ENCODE measurements around the gene ATG7. TPM values are rescaled to one million over a fixed set of nuclear protein-coding genes. Genes with fewer than 3 reads are reported as not detected.
"Not testable (repeated sequence)": the region's sequence is repeated elsewhere in the genome, so short reads cannot be mapped to it uniquely, and the experiment has no call there.

Gene ATG7
- total and polyA plus RNA-seq, 10 of the 15 experiments (the other 5 are each of a cell fraction or from before 2014, with no cell fraction given): 13.5 to 49.5 (median 26.4) TPM

DNA sequence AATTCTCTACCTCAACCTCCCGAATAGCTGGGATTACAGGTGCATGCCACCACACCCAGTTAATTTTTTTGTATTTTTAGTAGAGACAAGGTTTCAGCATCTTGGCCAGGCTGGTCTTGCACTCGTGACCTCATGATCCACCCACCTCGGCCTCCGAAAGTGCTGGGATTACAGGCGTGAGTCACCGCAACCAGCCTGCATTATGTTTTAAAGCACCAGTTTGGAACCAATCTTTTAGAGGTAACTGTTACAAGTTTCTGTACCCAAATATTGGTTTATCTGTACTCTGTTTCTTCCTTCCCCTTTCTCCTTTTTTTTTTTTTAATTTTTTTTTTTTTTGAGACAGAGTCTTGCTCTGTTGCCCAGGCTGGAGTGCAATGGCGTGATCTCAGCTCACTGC lies 169.1 kb downstream of the ATG7 start:
- H3K27ac ChIP-seq (ENCODE audit: control insufficient read depth, insufficient read depth); H3K9me3 ChIP-seq (replicated peaks; ENCODE audit: control insufficient read depth, insufficient read depth, low read length); in situ Hi-C loops (cut with MboI); FAIRE-seq; H2AFZ ChIP-seq (ENCODE audit: control insufficient read depth, low read depth, low read length); DNase-seq (ENCODE audit: low read depth, low spot score); H3K4me2 ChIP-seq (ENCODE audit: control insufficient read depth, insufficient read depth); intact Hi-C loops (cut with micrococcal nuclease; ENCODE audit: unreplicated experiment); POLR2A ChIA-PET; H3K27me3 ChIP-seq (replicated peaks in 1 of 2; ENCODE audit: control insufficient read depth in 2 of 2, insufficient read depth in 2 of 2, low read length in 1 of 2); H3K4me3 ChIP-seq; ATAC-seq; H3K4me1 ChIP-seq (ENCODE audit: control insufficient read depth, insufficient read depth, low read length); H3K36me3 ChIP-seq (ENCODE audit: control insufficient read depth in 2 of 2, insufficient read depth in 2 of 2, low read length in 1 of 2); H4K20me1 ChIP-seq (ENCODE audit: control insufficient read depth, insufficient read depth); BruUV-seq (replicated peaks); SMC1A ChIA-PET (ENCODE audit: uncharacterized antibody, unreplicated experiment); H3K79me2 ChIP-seq (ENCODE audit: control insufficient read depth, insufficient read depth, low read length); H3K9ac ChIP-seq (ENCODE audit: control insufficient read depth, insufficient read depth, low read length); RAD21 ChIA-PET (ENCODE audit: unreplicated experiment): not testable (repeated sequence)
- CTCF ChIA-PET: interaction anchor here (1.4 kb wide), 1 partner anchor 13 kb away, joined by 4 read pairs; no protein-coding TSS in a partner anchor
- WGBS (ENCODE audit: insufficient coverage, insufficient replicate concordance, low lambda C conversion rate, missing lambda C conversion rate): 95% methylated on average over 6 of the region's 7 CpGs

DNA sequence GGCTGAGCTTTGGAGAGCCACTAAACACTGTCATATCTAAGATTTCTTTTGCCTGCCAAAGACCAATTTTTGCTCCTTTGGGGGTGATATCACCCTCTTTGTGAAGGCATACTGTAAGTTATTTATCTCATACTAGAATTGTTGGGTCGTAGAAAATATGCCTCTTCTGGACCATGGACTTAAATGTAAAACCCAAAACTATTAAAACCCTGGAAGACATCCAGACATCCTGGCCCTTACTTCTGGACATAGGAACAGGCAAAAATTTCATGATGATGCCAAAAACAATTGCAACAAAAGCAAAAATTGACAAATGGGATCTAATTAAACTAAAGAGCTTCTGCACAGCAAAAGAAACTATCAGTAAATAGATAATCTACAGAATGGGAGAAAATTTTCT lies 172.2 kb downstream of the ATG7 start:
- intact Hi-C loops (cut with micrococcal nuclease; ENCODE audit: unreplicated experiment) (no loop called here), in situ Hi-C loops (cut with MboI) (no loop called here)
- Histone ChIP-seq H3K4me1 (ENCODE audit: control insufficient read depth, insufficient read depth, low read length) (no peaks in the 10 kb centered on the region), H3K27me3 (replicated peaks in 1 of 2; ENCODE audit: control insufficient read depth in 2 of 2, insufficient read depth in 2 of 2, low read length in 1 of 2) (no peaks in the 10 kb centered on the region), H2AFZ (ENCODE audit: control insufficient read depth, low read depth, low read length) (no peak overlapping the region), H3K9me3 (replicated peaks; ENCODE audit: control insufficient read depth, insufficient read depth, low read length) (no peaks in the 10 kb centered on the region), H3K36me3 (ENCODE audit: control insufficient read depth in 2 of 2, insufficient read depth in 2 of 2, low read length in 1 of 2) (no peaks in the 10 kb centered on the region), H3K4me3 (no peak overlapping the region), H4K20me1 (ENCODE audit: control insufficient read depth, insufficient read depth) (no peaks in the 10 kb centered on the region), H3K79me2 (ENCODE audit: control insufficient read depth, insufficient read depth, low read length) (no peaks in the 10 kb centered on the region), H3K9ac (ENCODE audit: control insufficient read depth, insufficient read depth, low read length) (no peak overlapping the region), H3K4me2 (ENCODE audit: control insufficient read depth, insufficient read depth) (no peak overlapping the region), H3K27ac (ENCODE audit: control insufficient read depth, insufficient read depth) (no peak overlapping the region)
- POLR2A ChIA-PET: no interaction called here
- CTCF ChIA-PET: interaction anchor here (0.6 kb wide), 1 partner anchor 239 kb away, joined by 5 read pairs; no protein-coding TSS in a partner anchor
- no peak for FAIRE-seq
- no peak for ATAC-seq
- RAD21 ChIA-PET (ENCODE audit: unreplicated experiment): no interaction called here
- WGBS (ENCODE audit: insufficient coverage, insufficient replicate concordance, low lambda C conversion rate, missing lambda C conversion rate): 94% methylated on average over 1 of the region's 1 CpG
- DNase-seq (ENCODE audit: low read depth, low spot score): no peak
- SMC1A ChIA-PET (ENCODE audit: uncharacterized antibody, unreplicated experiment): interaction anchor here (1.3 kb wide), 1 partner anchor 20 kb away, joined by 3 read pairs; no protein-coding TSS in a partner anchor
- BruUV-seq (replicated peaks): no TSS peak
- TF ChIP-seq NFIC (IDR thresholded peaks at IDR 0.05; ENCODE audit: low read depth, low read length) (no peak), EGR1 (IDR thresholded peaks at IDR 0.05; ENCODE audit: borderline replicate concordance in 1 of 2, low read depth in 2 of 2, low read length in 2 of 2) (no peak), IKZF2 (IDR thresholded peaks at IDR 0.05) (no peak), CREM (IDR thresholded peaks at IDR 0.05; ENCODE audit: low read depth) (no peak), MEF2B (IDR thresholded peaks at IDR 0.05; ENCODE audit: partially characterized antibody, poor library complexity, severe bottlenecking) (no peak), RFX5 (IDR thresholded peaks at IDR 0.05; ENCODE audit: low read depth, low read length) (no peak), KAT2A (conservative IDR thresholded peaks at IDR 0.05; ENCODE audit: control insufficient read depth, low read depth, low read length) (no peak)
- TF ChIP-seq, protein P1, sequence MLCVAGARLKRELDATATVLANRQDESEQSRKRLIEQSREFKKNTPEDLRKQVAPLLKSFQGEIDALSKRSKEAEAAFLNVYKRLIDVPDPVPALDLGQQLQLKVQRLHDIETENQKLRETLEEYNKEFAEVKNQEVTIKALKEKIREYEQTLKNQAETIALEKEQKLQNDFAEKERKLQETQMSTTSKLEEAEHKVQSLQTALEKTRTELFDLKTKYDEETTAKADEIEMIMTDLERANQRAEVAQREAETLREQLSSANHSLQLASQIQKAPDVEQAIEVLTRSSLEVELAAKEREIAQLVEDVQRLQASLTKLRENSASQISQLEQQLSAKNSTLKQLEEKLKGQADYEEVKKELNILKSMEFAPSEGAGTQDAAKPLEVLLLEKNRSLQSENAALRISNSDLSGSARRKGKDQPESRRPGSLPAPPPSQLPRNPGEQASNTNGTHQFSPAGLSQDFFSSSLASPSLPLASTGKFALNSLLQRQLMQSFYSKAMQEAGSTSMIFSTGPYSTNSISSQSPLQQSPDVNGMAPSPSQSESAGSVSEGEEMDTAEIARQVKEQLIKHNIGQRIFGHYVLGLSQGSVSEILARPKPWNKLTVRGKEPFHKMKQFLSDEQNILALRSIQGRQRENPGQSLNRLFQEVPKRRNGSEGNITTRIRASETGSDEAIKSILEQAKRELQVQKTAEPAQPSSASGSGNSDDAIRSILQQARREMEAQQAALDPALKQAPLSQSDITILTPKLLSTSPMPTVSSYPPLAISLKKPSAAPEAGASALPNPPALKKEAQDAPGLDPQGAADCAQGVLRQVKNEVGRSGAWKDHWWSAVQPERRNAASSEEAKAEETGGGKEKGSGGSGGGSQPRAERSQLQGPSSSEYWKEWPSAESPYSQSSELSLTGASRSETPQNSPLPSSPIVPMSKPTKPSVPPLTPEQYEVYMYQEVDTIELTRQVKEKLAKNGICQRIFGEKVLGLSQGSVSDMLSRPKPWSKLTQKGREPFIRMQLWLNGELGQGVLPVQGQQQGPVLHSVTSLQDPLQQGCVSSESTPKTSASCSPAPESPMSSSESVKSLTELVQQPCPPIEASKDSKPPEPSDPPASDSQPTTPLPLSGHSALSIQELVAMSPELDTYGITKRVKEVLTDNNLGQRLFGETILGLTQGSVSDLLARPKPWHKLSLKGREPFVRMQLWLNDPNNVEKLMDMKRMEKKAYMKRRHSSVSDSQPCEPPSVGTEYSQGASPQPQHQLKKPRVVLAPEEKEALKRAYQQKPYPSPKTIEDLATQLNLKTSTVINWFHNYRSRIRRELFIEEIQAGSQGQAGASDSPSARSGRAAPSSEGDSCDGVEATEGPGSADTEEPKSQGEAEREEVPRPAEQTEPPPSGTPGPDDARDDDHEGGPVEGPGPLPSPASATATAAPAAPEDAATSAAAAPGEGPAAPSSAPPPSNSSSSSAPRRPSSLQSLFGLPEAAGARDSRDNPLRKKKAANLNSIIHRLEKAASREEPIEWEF (IDR thresholded peaks at IDR 0.05; ENCODE audit: insufficient replicate concordance, low read depth, low read length): no peak
- TF ChIP-seq, protein P2, sequence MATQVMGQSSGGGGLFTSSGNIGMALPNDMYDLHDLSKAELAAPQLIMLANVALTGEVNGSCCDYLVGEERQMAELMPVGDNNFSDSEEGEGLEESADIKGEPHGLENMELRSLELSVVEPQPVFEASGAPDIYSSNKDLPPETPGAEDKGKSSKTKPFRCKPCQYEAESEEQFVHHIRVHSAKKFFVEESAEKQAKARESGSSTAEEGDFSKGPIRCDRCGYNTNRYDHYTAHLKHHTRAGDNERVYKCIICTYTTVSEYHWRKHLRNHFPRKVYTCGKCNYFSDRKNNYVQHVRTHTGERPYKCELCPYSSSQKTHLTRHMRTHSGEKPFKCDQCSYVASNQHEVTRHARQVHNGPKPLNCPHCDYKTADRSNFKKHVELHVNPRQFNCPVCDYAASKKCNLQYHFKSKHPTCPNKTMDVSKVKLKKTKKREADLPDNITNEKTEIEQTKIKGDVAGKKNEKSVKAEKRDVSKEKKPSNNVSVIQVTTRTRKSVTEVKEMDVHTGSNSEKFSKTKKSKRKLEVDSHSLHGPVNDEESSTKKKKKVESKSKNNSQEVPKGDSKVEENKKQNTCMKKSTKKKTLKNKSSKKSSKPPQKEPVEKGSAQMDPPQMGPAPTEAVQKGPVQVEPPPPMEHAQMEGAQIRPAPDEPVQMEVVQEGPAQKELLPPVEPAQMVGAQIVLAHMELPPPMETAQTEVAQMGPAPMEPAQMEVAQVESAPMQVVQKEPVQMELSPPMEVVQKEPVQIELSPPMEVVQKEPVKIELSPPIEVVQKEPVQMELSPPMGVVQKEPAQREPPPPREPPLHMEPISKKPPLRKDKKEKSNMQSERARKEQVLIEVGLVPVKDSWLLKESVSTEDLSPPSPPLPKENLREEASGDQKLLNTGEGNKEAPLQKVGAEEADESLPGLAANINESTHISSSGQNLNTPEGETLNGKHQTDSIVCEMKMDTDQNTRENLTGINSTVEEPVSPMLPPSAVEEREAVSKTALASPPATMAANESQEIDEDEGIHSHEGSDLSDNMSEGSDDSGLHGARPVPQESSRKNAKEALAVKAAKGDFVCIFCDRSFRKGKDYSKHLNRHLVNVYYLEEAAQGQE (IDR thresholded peaks at IDR 0.05; ENCODE audit: low read depth, low read length): no peak
